ENCODE data around the gene DNAJC5. TPM values are rescaled to one million over a fixed set of nuclear protein-coding genes. Genes with fewer than 3 reads are reported as not detected.
A peak's percentile ranks its signal among the peaks of the same experiment; 100 is the strongest.

DNAJC5 gene
- total RNA-seq, 4 donors from 2014 or later, result 29.9 to 56.3 (median 45.4) TPM

GRCh38 chr20:63895952-63896263 lies 982 bp downstream of the DNAJC5 start:
- TF ChIP-seq CTCF (IDR thresholded peaks at IDR 0.05), result no peak
- no peak for ATAC-seq (ENCODE audit: low FRiP score)
- DNase-seq (ENCODE audit: low spot score), result no peak

DNA sequence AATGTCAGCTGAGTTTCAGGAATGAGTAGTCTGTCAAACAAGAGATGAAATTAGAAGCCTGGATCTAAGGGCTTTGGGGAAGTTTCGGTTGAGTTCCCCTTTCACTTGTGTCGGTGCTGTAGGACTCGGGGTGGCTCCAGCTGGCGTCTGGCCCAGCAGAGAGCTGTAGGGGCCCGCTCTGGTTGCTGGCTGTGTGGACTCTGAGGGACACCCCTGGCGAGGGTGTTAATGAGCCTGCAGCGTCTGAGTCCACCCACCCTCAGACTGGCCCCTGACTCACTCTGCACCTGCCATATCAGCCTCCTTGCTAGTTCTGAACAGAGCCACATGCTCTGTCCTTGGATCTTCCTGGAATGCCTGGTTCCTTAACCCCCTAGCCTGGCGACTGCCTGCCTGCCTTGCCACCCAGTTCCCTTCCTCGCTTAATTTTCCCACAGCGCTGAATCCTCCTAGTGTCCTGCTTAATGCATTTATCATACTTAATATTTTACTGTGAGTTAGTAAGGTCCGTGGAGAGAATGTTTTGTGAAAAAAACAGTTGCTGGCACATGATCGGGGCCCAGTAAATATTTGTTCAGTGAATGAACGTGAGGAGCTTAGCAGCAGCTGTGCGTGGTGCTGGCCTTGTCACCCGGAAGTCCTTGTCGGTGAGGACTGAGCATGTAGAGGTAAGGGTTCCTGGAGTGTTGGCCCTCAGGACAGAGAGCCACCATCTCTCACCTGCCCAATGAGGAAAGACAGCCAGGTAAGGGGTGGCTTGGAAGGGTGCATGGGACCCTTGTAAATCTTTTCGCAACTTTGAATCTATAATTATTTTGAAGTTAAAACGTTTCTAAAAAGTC lies 1.6 kb downstream of the DNAJC5 start:
- no peak for DNase-seq (ENCODE audit: low spot score)
- TF ChIP-seq CTCF (IDR thresholded peaks at IDR 0.05), result no peak
- ATAC-seq (ENCODE audit: low FRiP score), result peak; percentile 19

GRCh38 chr20:63897978-63898561 lies 3.1 kb downstream of the DNAJC5 start:
- no peak for TF ChIP-seq CTCF (IDR thresholded peaks at IDR 0.05)

DNA sequence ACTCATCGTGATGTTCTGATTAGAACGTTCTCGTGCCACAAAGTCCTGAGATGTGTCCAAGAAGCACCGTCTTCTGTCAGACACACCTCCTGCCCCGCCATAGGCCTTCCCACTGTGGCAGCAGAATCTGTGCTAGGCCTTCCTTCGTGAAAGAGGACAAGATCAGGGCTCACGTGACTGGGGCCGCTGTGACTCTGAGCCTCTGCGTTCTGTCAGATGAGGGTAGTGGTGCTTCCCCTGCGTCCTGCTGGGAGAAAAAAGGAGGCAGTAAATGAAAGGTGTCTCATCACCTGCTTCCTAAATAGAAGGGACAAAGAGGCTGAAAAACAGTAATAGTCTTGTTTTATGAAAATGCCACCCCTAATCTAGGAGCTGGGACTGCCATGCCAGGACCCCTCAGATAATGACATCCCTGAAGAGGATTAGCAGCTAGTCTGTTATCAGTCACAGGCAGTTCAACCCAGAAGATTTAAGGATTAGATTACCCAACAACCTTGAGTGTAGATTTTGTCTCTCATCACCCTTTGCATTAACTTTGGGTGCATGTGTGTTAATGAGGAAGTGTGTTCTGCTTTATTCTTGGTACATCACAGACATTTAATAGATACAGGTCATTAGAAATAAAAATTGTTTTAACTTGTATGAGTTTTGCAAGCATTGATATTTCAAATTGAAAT lies 4.1 kb downstream of the DNAJC5 start:
- DNase-seq (ENCODE audit: low spot score), result no peak
- no peak for TF ChIP-seq CTCF (IDR thresholded peaks at IDR 0.05)
- no peak for ATAC-seq (ENCODE audit: low FRiP score)

More at GRCh38 chr20:63897978-63898561, 3.1 kb downstream of the DNAJC5 start:
- ATAC-seq (ENCODE audit: low FRiP score) (no peak), DNase-seq (ENCODE audit: low spot score) (no peak)

DNA sequence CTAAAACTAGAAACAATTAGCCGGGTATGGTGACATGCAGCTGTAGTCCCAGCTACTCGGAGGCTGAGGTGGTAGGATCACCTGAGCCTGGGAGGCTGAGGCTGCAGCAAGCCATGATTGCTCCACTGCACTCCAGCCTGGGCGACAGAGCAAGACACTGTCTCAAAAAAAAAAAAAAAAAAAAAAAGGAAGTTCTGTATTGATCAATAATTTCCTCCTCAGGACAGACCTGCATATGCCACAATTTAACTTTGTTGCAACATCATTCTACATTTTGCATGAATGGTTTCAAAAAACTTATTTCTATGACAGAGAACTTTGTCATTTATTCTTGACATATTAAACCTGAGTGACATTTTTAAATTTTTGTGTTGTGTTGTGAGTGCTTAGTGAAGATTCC lies 5.5 kb downstream of the DNAJC5 start:
- ATAC-seq (ENCODE audit: low FRiP score) (no peak), DNase-seq (ENCODE audit: low spot score) (no peak)
- TF ChIP-seq CTCF (IDR thresholded peaks at IDR 0.05), result no peak

DNA sequence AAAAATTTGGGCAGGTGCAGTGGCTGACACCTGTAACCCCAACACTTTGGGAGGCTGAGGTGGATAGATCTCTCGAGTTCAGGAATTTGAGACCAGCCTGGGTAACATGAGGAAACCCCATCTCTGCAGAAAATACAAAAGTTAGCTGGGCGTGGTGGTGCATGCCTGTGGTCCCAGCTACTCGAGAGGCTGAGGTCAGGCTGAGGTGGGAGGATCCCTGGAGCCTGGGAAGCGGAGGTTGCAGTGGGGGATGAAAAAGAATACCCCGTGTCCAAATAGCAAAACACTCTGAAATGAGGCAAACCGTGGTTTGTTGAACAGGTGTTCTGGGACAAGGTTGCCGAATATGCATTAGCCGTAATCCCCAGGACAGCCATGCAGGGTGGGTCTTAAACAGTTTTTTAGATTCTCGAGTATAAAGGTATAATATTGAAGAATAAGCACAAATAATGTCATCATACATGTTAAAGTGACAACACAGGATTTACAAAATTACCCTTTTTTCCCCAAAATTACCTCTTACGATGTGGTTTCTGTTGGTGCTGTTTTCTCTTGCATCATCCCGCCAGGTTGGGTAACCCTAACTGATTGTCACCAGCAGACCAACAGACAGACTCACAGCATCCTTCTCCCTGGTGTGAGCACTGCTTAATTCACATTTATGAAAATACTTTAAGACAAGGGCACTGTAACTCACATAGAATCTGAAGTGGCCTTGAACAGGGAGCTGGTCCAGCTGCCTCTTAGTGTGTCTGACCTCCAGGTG lies 9.1 kb downstream of the DNAJC5 start:
- TF ChIP-seq CTCF (IDR thresholded peaks at IDR 0.05), result no peak
- ATAC-seq (ENCODE audit: low FRiP score) (no peak), DNase-seq (ENCODE audit: low spot score) (no peak)
